ENCODE data around the gene CST8.
A peak's percentile ranks its signal among the peaks of the same experiment; 100 is the strongest.

DNA sequence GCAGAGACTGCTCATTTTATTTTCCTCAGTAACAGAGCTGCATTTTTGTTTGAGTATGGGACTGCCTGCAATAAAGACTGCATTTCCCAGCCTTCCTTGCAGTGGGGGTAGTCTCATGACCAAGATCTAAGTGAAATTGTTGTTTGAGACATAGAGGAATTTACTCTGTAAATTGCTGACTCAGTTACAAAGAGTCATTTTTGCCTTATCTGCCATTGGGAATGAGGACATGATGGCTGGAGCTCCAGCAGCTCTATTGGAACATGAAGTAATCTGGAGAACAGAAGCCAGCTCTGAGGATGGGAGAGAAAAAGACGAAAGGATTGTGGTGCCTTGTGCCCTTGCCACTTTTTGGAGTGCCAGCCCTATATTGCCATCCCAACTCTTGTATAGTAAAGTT, 36.1 kb upstream of the CST8 start:
- peak; percentile 83 for TF ChIP-seq MAFK (IDR thresholded peaks at IDR 0.05; ENCODE audit: low read depth, low read length)
- TF ChIP-seq, protein P1, sequence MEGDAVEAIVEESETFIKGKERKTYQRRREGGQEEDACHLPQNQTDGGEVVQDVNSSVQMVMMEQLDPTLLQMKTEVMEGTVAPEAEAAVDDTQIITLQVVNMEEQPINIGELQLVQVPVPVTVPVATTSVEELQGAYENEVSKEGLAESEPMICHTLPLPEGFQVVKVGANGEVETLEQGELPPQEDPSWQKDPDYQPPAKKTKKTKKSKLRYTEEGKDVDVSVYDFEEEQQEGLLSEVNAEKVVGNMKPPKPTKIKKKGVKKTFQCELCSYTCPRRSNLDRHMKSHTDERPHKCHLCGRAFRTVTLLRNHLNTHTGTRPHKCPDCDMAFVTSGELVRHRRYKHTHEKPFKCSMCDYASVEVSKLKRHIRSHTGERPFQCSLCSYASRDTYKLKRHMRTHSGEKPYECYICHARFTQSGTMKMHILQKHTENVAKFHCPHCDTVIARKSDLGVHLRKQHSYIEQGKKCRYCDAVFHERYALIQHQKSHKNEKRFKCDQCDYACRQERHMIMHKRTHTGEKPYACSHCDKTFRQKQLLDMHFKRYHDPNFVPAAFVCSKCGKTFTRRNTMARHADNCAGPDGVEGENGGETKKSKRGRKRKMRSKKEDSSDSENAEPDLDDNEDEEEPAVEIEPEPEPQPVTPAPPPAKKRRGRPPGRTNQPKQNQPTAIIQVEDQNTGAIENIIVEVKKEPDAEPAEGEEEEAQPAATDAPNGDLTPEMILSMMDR (conservative IDR thresholded peaks at IDR 0.05; ENCODE audit: low read depth, low read length), result no peak
- TF ChIP-seq RCOR1 (IDR thresholded peaks at IDR 0.05; ENCODE audit: insufficient replicate concordance, low read length), result no peak
- TF ChIP-seq POLR2A (IDR thresholded peaks at IDR 0.05; ENCODE audit: low read depth, low read length), result no peak
- no peak for TF ChIP-seq RAD21 (IDR thresholded peaks at IDR 0.05; ENCODE audit: low read length)
- TF ChIP-seq, protein P2, sequence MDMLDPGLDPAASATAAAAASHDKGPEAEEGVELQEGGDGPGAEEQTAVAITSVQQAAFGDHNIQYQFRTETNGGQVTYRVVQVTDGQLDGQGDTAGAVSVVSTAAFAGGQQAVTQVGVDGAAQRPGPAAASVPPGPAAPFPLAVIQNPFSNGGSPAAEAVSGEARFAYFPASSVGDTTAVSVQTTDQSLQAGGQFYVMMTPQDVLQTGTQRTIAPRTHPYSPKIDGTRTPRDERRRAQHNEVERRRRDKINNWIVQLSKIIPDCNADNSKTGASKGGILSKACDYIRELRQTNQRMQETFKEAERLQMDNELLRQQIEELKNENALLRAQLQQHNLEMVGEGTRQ (IDR thresholded peaks at IDR 0.05; ENCODE audit: low read depth, low read length), result no peak
